Stimulated activated CD4-positive, alpha-beta T cell treated with anti-CD3 and anti-CD28 coated beads, Interleukin-2, amount 100 ng/mL, for 24 hours (primary cell): ENCODE results near the gene ITPR1.

Experiments
- DNase-seq, 2 donors: peaks; one replicate each; pipeline ENCODE4 v3.0.0-alpha.2; 2020

Gene ITPR1

GRCh38 chr3:4690277-4690676 lies 197.1 kb downstream of the ITPR1 start:
- DNase-seq, result no peak

- DNase-seq, result no peak
Measured at GRCh38 chr3:4693620-4694019, 200.5 kb downstream of the ITPR1 start.

- no peak for DNase-seq
Measured at GRCh38 chr3:4695846-4696245, 202.7 kb downstream of the ITPR1 start.

- DNase-seq, result no peak
Measured at GRCh38 chr3:4696266-4696665, 203.1 kb downstream of the ITPR1 start.

GRCh38 chr3:4698125-4698821 lies 205.1 kb downstream of the ITPR1 start:
- DNase-seq, result no peak

GRCh38 chr3:4703054-4703480 lies 209.9 kb downstream of the ITPR1 start:
- DNase-seq, result no peak

GRCh38 chr3:4704552-4704951 lies 211.4 kb downstream of the ITPR1 start:
- DNase-seq, result no peak

- no peak for DNase-seq
Measured at GRCh38 chr3:4707324-4707723, 214.2 kb downstream of the ITPR1 start.

- no peak for DNase-seq
Measured at GRCh38 chr3:4708230-4708629, 215.1 kb downstream of the ITPR1 start.

- no peak for DNase-seq
Measured at GRCh38 chr3:4709341-4709740, 216.2 kb downstream of the ITPR1 start.

- no peak for DNase-seq
Measured at GRCh38 chr3:4710191-4710590, 217.0 kb downstream of the ITPR1 start.

GRCh38 chr3:4711680-4711992 lies 218.5 kb downstream of the ITPR1 start:
- DNase-seq, result no peak

GRCh38 chr3:4712109-4712508 lies 219.0 kb downstream of the ITPR1 start:
- DNase-seq, result no peak

GRCh38 chr3:4714045-4714444 lies 220.9 kb downstream of the ITPR1 start:
- no peak for DNase-seq

GRCh38 chr3:4716266-4716665 lies 223.1 kb downstream of the ITPR1 start:
- DNase-seq, result no peak

- DNase-seq, result no peak
Measured at GRCh38 chr3:4716706-4717362, 223.7 kb downstream of the ITPR1 start.

- no peak for DNase-seq
Measured at GRCh38 chr3:4717363-4717740, 224.2 kb downstream of the ITPR1 start.

- DNase-seq, result no peak
Measured at GRCh38 chr3:4718179-4718736, 225.1 kb downstream of the ITPR1 start.

GRCh38 chr3:4719046-4719501 lies 225.9 kb downstream of the ITPR1 start:
- DNase-seq, result no peak

- no peak for DNase-seq
Measured at GRCh38 chr3:4720316-4721075, 227.3 kb downstream of the ITPR1 start.

GRCh38 chr3:4721511-4721911 lies 228.4 kb downstream of the ITPR1 start:
- DNase-seq, result no peak

GRCh38 chr3:4722103-4722502 lies 229.0 kb downstream of the ITPR1 start:
- peak in 1 of 2 donors; percentile 17 for DNase-seq

GRCh38 chr3:4724051-4724629 lies 231.0 kb downstream of the ITPR1 start:
- no peak for DNase-seq
